Activated effector memory CD4-positive, alpha-beta T cell treated with Interleukin-2 at 50 U/mL for 16 hours (primary cell): ENCODE measurements around the gene TPRX2.
A peak's percentile ranks its signal among the peaks of the same experiment; 100 is the strongest.
"Not testable (repeated sequence)": the region's sequence is repeated elsewhere in the genome, so short reads cannot be mapped to it uniquely, and the experiment has no call there.

ENCODE experiments used
- DNase-seq: peaks from one replicate; pipeline ENCODE4 v3.0.0-alpha.2; 2020

TPRX2 gene, protein sequence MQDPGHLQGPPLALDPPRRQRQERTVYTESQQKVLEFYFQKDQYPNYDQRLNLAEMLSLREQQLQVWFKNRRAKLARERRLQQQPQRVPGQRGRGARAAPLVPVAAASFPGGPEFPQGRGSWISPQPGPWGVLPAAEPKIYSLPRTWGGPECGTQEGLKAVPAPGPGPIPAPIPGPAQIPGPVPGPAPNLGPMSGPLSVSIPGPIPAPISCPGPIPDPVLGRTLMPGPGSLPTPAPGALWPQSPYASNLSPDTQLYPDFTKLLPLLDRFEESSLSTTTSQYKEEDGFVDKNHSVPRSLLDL

DNA sequence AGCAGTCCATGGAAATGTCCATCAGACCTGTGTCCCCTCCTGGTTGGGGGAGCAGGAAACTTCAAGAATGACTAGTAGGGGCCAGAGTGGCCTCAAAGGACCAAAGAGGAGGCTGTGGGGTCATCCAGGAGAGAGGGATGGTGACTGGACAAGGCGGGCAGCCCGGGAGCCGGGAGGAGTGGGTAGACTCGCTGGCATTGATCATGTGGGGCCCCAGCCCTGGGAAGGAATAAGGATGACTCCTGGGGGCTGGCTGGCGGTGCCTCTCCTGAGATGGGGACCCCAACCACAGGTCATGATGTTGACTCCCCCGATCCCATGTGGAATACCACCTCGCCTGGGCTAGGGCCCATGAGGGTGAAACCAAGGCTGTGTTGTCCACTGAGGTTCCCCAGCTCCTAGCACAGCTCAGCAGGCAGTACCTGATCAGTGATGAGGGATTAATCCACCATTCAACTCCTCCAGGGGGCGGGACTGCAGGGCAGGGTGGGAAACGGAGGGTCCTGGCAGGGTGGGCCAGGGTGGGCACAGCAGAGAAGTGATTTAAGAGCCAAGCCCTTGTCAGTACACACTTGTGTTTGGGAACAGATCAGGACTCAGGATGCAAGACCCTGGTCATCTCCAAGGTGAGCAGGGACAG lies at the start of gene TPRX2:
TPRX2 (plus strand) TSS at position 590 of the 640 bp plus-strand sequence; CDS start at position 602, 12 bp downstream.
- DNase-seq = not testable (repeated sequence)

DNA sequence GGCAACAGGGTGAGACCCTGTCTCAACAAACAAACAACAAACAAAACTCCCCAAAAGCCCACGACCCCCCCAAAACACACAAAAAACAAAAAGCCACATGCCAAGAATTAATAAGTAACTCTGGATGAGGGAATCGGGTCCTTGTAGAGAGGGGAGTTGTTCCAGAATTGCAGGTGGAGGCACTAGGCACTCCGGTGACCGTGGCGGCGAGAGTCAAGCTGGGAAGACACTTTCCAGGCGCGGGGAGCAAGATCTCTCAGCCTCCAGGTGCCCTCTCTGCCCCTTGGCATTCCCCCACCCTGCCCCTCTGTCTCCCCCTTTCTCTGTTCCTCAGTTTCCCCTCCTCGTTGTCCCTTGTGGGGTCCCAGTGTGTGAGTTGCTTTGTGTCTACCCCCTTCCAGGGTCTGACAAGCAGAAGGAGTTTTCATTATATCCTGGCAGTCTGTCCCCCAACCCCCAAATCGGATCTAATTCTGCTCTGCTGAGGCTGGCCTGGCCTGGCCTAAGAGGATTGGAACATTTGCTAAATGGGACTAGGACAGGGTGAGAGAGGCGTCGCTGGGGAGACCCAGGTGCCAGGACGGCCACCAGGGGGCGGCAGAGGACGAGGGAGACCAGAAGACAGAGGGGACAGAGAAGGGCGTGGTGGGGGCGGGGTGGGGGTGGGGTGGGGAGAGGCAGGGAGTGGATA lies 45.6 kb upstream of the TPRX2 start:
- peak; percentile 39 for DNase-seq

DNA sequence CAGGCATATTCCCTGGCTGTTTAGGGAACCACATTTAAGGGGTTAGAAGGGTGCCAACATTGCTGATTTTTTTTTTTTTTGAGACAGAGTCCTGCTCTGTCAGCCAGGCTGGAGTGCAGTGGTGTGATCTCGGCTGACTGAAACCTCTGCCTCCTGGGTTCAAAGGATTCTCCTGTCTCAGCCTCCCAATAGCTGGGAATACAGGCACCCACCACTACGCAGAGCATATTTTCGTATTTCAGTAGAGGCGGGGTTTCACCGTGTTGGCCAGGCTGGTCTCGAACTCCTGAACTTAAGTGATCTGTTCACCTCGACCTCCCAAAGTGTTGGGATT lies 45.1 kb upstream of the TPRX2 start:
- no peak for DNase-seq

DNA sequence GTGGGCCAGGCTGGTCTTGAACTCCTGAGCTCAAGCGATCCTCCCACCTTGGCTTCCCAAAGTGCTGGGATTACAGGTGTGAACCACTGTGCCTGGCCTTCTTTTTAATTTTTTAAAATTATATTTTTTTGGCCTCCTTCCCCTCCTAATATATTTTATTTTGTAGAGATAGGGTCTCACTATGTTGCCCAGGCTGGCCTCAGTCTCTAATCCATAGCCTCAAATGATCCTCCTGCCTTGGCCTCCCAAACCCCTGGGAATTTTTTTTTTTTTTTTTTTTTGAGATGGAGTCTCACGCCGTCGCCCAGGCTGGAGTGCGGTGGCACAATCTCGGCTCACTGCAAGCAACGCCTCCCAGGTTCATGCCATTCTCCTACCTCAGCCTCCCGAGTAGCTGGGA lies 42.8 kb upstream of the TPRX2 start:
- DNase-seq = not testable (repeated sequence)

DNA sequence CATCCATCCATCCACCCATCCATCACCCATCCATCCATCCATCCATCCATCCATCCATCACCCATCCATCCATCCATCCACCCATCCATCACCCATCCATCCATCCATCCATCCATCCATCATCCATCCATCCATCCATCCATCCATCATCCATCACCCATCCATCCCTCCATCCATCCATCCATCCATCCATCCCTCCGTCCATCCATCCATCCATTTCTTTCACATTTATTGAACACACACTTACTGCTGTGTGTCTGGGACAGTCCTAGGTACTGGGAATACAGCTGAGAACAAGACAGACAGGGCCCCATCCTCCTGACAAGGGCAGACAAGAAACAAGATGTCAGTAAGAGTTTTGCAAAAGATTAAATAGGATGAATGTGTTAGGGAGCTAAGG lies 40.8 kb upstream of the TPRX2 start:
- not testable (repeated sequence) for DNase-seq

DNA sequence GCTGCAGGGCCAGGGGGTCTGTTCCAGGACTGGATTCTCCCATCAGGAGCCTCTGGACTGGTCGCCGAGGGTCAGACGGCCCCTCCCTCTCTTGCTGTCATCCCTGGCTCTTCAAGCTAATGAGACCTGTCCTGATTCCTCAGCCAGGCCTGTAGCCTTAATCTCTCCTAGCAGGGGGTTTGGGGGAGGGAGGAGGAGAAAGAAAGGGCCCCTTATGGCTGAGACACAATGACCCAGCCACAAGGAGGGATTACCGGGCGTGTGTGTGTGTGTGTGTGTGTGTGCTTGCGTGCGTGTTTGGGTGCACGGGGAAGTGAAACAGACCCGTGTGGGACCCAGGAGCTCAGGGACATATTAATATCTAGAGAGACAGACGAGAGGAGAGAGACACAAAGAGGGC lies 39.2 kb upstream of the TPRX2 start:
- DNase-seq = no peak

DNA sequence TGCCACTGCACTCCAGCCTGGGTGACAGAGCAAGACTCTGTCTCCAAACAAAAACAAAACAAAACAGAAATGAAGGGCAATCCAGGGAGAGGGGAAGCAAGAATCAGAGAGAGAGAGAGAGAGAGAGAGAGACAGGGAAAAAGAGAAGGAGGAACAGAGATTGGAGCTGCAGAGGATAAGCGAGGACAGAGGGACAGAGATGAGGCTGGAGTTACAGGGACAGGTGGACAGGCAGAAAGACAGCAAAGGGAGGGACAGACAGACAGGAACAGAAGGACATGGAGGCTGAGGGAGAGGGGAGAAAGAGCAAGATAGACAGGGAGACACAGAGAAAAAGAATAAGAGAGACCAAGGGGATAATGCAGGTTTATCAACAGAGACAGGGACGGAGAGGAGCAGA lies 38.6 kb upstream of the TPRX2 start:
- DNase-seq = no peak

DNA sequence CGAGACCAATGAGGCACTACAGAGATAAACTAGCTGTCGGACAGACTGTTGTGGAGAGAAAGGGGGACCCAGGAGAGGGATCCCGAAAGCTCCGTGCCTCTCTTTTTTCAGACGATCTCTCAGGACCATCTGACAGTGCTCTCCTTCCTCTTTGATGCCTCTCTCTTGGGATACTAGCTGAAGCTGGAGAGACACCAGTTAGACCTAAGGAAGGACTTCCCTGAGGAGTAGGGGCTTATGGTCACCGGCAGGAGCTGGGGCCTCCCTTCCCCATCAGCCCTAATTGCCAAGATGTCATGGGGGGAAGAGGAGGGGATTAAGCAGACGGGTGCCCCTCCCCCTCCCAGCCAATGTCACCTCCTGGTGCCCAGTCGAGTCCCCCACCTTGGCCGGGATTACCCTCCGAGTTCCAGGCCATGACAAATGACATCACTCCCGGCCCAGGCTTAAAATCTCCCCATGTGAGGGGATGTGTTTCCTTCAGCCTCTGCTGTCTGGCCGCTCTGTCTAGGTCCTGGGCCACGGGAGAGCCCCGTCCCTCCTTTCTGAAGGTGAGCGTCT lies 37.5 kb upstream of the TPRX2 start, which contains the start of gene CRX:
CRX (plus strand) TSS at position 478 of the 561 bp plus-strand sequence. CDS start 12,507 bp downstream, outside the sequence.
- no peak for DNase-seq

DNA sequence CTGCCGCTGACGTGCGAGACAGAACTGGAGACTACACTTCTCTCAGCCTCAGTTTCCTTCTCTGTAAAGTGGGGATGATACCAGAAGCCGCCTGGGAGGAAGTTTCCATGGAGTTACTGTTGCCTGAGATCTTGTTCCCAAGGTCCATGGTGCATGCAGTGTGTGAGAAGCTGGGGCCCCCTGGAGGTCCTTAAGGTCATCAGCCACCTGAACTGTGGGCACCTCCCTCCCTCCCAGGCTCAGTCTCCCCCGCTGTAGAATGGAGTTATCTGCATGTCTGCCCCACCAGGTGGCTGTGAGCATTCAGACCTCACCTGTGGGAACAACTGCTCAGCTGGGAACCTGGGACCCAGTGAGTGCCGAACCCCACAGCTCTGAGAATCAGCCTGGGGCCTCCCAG lies 34.6 kb upstream of the TPRX2 start:
- no peak for DNase-seq

DNA sequence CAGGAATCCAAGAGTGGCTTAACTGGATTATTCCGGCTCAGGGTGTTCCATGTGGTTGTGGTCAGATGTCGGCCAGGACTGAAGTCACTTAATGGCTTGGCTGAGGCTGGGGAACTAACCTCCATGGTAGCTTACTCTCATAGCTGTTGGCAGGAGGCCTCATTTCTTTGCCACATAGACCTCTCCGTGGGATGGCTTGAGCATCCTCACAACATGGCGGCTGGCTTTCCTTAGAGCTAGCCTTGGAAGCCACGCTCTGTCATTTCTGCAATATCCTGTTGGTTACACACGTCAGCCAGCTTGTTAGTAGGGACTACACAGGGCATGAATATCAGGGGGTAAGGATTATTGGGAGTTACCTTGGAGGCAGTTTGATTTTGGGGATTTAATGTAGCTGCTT lies 32.2 kb upstream of the TPRX2 start:
- DNase-seq = no peak

DNA sequence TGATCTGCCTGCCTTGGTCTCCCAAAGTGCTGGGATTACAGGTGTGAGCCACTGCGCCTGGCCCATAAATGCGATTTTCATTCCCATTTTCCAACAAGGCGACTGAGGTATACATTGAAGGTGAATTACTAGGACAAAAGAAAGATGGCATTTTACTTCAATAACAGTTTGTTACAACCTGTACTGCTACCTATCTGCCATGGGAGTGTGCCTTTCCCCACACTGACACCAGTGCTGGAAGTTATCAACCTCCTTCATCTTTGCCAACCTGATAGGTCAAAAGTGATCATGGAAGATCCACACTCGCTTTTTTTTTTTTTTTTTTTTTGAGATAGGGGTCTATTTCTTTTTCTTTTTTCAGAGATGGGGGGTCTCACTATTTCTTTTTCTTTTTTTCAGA lies 26.3 kb upstream of the TPRX2 start:
- DNase-seq = no peak

DNA sequence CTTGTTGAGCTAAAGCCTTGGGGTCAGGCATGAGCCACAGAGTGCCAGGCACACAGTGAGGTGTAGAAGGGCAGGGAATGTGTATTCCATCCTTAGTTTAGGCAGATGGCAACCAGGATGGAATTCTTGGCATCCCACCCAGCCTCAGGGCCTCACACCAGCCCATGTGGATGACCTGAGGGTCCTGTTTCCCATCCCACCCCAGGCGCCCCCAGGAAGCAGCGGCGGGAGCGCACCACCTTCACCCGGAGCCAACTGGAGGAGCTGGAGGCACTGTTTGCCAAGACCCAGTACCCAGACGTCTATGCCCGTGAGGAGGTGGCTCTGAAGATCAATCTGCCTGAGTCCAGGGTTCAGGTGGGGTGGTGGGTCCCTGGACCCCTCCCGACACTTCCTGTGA lies 23.0 kb upstream of the TPRX2 start:
- no peak for DNase-seq

DNA sequence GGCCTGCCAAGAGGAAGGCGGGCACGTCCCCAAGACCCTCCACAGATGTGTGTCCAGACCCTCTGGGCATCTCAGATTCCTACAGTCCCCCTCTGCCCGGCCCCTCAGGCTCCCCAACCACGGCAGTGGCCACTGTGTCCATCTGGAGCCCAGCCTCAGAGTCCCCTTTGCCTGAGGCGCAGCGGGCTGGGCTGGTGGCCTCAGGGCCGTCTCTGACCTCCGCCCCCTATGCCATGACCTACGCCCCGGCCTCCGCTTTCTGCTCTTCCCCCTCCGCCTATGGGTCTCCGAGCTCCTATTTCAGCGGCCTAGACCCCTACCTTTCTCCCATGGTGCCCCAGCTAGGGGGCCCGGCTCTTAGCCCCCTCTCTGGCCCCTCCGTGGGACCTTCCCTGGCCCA lies 19.6 kb upstream of the TPRX2 start:
- no peak for DNase-seq

DNA sequence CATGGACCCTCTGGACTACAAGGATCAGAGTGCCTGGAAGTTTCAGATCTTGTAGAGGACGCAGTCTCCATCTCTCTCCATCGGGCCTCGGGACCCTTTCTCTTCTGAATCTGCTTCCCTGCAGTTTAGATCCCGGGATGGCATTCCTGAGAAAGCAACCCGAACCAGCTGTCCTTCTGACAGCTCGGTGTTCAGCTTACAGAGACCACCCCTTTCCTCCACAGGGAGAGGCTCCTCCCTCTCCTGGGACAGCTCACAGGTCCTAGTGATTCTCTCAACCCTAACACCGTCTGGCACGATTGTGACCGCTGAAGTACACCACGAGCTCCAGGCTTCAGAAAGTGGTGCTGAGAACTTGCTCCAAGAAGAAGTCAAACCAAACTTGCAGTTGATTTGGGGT lies 19.1 kb upstream of the TPRX2 start:
- DNase-seq = no peak

DNA sequence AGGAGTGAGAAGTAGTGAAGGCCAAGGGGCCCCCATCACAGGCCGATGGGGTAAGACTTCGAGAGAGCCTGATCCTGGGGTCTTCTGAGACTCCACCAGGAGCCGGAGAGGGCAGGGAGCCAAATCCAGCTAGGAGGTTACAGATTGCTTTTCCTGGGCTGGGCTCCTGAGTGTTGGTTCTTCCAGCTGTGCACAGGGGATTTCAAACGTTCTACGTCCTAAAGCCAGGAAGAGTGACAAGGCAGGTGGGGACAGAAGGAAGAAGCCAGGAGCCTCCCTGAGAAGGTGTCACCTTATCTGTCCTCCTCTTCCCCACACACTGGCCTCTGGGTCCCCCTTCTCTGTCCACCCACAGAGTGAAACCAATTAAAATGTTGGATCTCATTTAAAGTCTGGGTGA lies 16.1 kb upstream of the TPRX2 start:
- no peak for DNase-seq

DNA sequence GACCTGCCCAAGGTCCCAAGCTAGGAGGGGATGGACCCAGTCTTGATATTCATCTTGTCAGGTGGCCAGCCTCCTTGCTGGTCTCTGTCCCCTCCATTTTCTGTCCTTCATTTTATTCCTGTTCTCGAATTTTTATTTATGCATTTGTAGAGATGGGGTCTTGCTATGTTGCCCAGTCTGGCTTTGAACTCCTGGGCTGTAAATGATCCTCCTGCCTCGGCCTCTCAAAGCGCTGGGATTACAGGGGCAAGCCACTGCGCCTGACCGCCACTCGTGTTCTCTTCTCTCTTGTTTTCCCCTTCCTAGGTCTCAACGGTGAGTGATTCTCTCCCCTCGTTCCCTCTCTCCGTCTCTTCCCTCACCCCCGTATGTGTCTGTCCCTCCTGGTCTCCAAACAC lies 10.6 kb upstream of the TPRX2 start:
- DNase-seq = no peak

DNA sequence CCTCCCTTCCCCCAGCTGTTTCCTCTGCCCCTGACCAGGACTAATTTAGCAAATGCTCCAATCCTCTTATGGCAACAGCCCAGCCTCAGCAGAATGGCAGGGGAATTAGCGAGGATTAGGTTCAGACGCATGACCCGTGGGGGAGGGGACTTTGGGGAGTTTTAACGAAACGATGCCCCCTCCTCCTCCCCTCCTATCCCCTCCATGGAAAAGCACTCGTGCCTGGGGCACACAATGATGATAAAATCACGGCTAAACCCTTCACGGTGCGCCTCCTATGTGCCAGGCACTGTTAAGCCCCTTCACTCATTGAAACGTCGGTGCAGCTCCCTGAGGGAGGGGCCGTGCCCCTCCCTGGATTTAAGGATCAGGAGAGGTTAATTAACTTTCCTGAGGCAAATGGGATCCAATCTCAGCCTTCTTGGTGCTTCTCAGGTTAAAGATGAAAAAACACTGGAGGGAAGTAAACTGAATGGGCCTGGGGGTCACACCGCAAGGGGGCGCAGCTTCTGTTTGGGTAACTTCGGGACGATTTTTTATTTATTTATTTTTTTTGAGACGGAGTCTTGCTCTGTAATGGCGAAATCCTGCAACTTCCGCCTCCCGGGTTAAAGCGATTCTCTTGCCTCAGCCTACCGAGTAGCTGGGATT lies 10.1 kb upstream of the TPRX2 start:
- no peak for DNase-seq

DNA sequence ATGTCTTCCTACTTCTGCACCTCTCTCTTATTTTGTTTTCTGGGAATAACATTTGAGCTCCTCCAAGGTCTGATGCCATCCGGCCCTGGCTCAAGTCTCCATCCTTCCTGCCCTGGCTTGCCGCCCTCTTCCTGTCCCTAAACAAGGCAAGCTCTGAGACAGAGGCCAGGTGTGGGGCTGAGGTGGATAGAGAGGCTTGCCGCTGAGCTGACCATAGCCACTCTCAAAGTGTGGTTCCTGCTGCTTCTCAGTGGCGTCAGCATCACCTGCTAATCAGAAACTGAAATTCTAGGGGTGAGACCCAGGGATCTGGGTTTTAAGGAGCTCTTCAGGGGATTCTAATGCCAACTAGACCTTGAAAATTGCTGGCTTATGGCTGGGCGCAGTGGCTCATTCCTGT lies 6.0 kb upstream of the TPRX2 start:
- no peak for DNase-seq

DNA sequence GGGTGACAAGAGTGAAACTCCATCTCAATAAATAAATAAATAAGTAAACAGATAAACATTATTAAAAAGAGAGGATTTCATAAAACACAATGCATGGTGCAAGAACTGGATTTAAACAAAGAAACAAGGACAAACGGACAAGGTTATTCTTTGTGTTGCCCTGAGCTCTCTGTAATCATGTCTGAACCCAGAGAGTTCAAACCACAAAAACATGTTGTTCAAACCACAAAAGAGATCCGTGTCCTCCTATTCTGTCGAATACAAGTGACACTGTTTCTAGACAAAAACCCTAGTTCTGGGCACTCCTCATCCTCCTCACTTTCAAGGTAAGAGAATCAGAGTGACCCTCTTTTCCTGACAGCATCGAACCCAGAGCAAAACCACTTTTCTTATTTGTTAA lies 4.6 kb upstream of the TPRX2 start:
- DNase-seq = no peak

DNA sequence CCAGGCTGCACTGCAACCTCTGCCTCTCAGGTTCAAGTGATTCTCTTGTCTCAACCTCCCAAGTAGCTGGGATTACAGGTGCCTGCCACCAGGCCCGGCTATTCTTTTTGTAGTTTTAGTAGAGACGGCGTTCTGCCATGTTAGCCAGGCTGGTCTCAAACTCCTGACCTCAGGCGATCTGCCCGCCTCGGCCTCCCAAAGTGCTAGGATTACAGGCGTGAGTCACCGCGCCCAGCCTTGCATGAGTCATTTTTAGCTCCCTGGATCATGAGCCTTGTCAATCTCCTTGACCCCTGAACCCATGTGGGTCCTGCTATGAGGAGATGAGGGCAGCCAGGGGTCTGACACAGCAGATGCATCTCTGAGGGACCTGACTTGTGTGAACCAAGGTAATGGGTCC lies 804 bp upstream of the TPRX2 start:
- not testable (repeated sequence) for DNase-seq

DNA sequence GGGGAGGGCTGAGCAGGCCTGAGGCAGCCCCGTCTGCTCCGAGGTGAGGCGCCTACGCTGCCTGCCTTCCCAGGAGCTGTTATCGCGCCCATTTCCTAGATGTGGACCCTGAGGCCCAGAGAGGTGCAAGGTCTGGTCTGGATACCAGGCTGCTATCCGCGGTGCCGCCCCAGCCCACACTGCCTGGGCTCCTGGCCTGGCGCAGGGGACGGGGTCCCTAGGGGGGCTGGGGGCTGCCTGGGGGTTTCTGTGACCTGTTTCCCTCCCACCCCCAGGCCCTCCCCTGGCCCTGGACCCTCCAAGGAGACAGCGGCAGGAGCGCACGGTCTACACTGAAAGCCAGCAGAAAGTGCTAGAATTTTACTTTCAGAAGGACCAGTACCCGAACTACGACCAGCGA lies 803 bp downstream of the TPRX2 start:
- DNase-seq = not testable (repeated sequence)

DNA sequence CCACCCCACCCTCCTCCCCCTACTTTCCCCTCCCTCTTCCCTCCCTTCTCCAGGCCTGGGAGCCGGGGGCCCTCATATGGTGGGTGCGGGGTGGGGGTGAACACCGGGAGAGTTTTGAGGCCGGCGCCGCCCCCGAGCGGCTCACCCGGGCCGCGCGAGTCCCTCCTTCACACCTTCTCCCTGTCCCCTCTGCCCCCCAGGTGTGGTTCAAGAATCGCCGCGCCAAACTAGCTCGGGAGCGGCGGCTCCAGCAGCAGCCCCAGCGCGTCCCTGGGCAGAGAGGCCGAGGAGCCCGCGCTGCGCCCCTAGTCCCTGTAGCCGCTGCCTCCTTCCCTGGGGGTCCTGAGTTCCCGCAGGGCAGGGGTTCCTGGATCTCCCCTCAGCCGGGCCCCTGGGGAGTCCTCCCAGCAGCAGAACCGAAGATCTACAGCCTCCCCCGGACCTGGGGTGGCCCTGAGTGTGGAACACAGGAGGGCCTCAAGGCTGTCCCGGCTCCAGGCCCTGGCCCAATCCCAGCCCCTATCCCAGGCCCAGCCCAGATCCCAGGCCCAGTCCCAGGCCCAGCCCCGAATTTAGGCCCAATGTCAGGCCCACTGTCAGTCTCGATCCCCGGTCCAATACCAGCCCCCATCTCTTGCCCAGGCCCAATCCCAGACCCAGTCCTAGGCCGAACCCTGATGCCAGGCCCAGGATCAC lies 1.7 kb downstream of the TPRX2 start:
- no peak for DNase-seq

DNA sequence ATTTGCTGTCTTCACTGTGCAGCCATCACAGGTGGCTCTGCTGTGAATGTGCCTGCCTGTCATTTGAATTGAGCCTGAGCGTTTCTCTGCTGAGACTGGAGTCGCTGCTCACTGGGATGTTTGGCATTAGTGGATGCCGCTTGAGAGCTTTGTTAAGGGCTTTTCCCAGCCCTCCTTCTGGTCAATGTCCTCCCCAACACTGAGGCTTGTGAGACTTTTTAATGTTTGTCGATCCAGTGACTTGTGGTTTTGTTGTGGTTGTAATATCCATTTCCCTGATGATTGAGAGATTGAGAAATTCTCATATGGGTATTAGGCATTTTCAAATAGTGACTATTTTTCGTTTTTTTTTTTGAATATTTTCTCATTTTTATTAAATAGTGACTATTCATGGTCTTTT lies 2.6 kb downstream of the TPRX2 start:
- DNase-seq = no peak
